Measurements from ENCODE around the gene HMX1. TPM values are rescaled to one million over a fixed set of nuclear protein-coding genes. Genes with fewer than 3 reads are reported as not detected.

HMX1 gene
- total and polyA plus RNA-seq, 10 of the 15 experiments (the other 5 are each of a cell fraction or from before 2014, with no cell fraction given): not detected

DNA sequence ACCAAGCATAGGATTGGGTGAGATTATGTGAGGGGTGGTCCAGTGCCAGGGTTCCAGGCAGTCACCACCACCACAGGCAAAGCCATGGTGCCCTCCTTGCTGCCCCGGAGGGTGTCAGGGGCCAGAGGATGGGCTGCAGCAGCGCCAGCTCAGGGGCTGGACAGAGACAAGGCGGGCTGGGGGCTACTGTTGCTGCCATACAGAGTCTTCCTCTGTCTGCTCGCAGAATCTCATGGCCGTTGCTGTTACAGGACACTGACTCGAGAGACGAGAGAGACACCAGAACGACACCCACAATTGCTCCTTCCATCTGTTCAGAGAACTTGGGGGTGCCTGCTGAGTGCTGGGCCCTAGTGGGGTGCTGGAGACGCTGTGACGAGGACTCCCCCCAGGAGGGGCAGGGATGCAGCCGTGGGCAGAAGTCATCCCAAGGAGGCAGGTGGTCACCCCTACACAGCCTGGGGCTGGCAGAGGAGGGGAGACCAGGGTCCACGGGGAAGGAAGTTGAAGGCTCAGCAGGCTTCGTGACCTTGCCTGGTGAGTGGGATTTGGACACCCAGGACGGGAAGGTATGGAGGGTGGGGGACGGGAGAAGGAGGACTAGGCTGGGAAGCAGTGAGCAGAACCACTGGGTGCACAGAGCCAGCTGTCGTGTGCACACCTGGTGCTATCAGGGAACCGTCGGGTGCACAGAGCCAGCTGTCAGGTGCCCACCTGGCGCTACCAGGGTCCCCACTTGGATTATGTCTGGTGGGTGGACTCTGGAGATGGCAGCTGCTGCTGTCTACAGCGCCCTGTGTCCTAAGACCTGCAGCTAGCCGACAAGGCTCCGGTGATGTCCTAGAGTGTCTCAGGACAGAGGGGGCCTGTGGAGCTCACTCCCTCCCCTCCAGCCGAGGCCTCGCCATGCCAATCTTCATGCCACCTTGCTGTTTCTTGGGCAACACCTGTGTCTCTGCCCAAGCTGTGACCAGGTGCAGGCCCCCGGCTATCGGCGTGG is 43.9 kb upstream of the HMX1 start:
- H3K27ac ChIP-seq (ENCODE audit: control insufficient read depth, insufficient read depth): no peak overlapping the region
- no peaks in the 10 kb centered on the region for H3K9me3 ChIP-seq (replicated peaks; ENCODE audit: control insufficient read depth, insufficient read depth, low read length)
- 12% methylated on average over 27 of the region's 27 CpGs for WGBS (ENCODE audit: insufficient coverage, insufficient replicate concordance, low lambda C conversion rate, missing lambda C conversion rate)
- ChIA-PET RAD21 (ENCODE audit: unreplicated experiment) (no interaction called here), CTCF (interaction anchor here (0.9 kb wide), 1 partner anchor 310 kb away, joined by 3 read pairs; no protein-coding TSS in a partner anchor), POLR2A (no interaction called here), SMC1A (ENCODE audit: uncharacterized antibody, unreplicated experiment) (no interaction called here)
- H3K9ac ChIP-seq (ENCODE audit: control insufficient read depth, insufficient read depth, low read length): no peak overlapping the region
- no peaks in the 10 kb centered on the region for H3K27me3 ChIP-seq (replicated peaks in 1 of 2; ENCODE audit: control insufficient read depth in 2 of 2, insufficient read depth in 2 of 2, low read length in 1 of 2)
- no peak overlapping the region for H3K4me3 ChIP-seq
- no peak overlapping the region for H2AFZ ChIP-seq (ENCODE audit: control insufficient read depth, low read depth, low read length)
- DNase-seq (ENCODE audit: low read depth, low spot score) (no peak), FAIRE-seq (no peak), ATAC-seq (no peak)
- intact Hi-C loops (cut with micrococcal nuclease; ENCODE audit: unreplicated experiment) (loop anchor here (5.0 kb wide), 1 partner anchor 448 kb away; no protein-coding TSS in a partner anchor), in situ Hi-C loops (cut with MboI) (no loop called here)
- BruUV-seq (replicated peaks): no TSS peak
- H3K4me1 ChIP-seq (ENCODE audit: control insufficient read depth, insufficient read depth, low read length): no peaks in the 10 kb centered on the region
- no peaks in the 10 kb centered on the region for H3K79me2 ChIP-seq (ENCODE audit: control insufficient read depth, insufficient read depth, low read length)
- no peak overlapping the region for H3K4me2 ChIP-seq (ENCODE audit: control insufficient read depth, insufficient read depth)
- H3K36me3 ChIP-seq (ENCODE audit: control insufficient read depth in 2 of 2, insufficient read depth in 2 of 2, low read length in 1 of 2): no peaks in the 10 kb centered on the region
- no peak for TF ChIP-seq SIX5 (IDR thresholded peaks at IDR 0.05; ENCODE audit: low read depth, low read length, severe bottlenecking)
- no peak for TF ChIP-seq RUNX3 (IDR thresholded peaks at IDR 0.05; ENCODE audit: low read length)
- no peak for TF ChIP-seq NR2C1 (IDR thresholded peaks at IDR 0.05)
- no peak for TF ChIP-seq SKIL (IDR thresholded peaks at IDR 0.05; ENCODE audit: low read depth, poor library complexity, severe bottlenecking)
- no peak for TF ChIP-seq IKZF1 (conservative IDR thresholded peaks at IDR 0.05)
- TF ChIP-seq TAF1 (IDR thresholded peaks at IDR 0.05; ENCODE audit: borderline replicate concordance, low read depth, low read length): no peak
- TF ChIP-seq TCF3 (IDR thresholded peaks at IDR 0.05; ENCODE audit: borderline replicate concordance, insufficient read depth, low read depth, low read length): no peak
- TF ChIP-seq, protein P1, sequence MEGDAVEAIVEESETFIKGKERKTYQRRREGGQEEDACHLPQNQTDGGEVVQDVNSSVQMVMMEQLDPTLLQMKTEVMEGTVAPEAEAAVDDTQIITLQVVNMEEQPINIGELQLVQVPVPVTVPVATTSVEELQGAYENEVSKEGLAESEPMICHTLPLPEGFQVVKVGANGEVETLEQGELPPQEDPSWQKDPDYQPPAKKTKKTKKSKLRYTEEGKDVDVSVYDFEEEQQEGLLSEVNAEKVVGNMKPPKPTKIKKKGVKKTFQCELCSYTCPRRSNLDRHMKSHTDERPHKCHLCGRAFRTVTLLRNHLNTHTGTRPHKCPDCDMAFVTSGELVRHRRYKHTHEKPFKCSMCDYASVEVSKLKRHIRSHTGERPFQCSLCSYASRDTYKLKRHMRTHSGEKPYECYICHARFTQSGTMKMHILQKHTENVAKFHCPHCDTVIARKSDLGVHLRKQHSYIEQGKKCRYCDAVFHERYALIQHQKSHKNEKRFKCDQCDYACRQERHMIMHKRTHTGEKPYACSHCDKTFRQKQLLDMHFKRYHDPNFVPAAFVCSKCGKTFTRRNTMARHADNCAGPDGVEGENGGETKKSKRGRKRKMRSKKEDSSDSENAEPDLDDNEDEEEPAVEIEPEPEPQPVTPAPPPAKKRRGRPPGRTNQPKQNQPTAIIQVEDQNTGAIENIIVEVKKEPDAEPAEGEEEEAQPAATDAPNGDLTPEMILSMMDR (IDR thresholded peaks at IDR 0.05 in 2 of 3, conservative IDR thresholded peaks at IDR 0.05 in 1 of 3; ENCODE audit: control insufficient read depth in 2 of 3, extremely low read depth in 1 of 3, insufficient read depth in 1 of 3, low read depth in 3 of 3, low read length in 3 of 3): no peak
- TF ChIP-seq HDGF (IDR thresholded peaks at IDR 0.05): no peak
- no peak for TF ChIP-seq SMARCA5 (IDR thresholded peaks at IDR 0.05)
- no peak for TF ChIP-seq RELA (IDR thresholded peaks at IDR 0.05; ENCODE audit: borderline replicate concordance, partially characterized antibody)
- TF ChIP-seq, protein P2, sequence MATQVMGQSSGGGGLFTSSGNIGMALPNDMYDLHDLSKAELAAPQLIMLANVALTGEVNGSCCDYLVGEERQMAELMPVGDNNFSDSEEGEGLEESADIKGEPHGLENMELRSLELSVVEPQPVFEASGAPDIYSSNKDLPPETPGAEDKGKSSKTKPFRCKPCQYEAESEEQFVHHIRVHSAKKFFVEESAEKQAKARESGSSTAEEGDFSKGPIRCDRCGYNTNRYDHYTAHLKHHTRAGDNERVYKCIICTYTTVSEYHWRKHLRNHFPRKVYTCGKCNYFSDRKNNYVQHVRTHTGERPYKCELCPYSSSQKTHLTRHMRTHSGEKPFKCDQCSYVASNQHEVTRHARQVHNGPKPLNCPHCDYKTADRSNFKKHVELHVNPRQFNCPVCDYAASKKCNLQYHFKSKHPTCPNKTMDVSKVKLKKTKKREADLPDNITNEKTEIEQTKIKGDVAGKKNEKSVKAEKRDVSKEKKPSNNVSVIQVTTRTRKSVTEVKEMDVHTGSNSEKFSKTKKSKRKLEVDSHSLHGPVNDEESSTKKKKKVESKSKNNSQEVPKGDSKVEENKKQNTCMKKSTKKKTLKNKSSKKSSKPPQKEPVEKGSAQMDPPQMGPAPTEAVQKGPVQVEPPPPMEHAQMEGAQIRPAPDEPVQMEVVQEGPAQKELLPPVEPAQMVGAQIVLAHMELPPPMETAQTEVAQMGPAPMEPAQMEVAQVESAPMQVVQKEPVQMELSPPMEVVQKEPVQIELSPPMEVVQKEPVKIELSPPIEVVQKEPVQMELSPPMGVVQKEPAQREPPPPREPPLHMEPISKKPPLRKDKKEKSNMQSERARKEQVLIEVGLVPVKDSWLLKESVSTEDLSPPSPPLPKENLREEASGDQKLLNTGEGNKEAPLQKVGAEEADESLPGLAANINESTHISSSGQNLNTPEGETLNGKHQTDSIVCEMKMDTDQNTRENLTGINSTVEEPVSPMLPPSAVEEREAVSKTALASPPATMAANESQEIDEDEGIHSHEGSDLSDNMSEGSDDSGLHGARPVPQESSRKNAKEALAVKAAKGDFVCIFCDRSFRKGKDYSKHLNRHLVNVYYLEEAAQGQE (IDR thresholded peaks at IDR 0.05; ENCODE audit: low read depth, low read length): no peak
- H4K20me1 ChIP-seq (ENCODE audit: control insufficient read depth, insufficient read depth): no peaks in the 10 kb centered on the region
